HG03442 (cell line): ENCODE data around the gene CAMK1D.
"Not testable (repeated sequence)": the region's sequence is repeated elsewhere in the genome, so short reads cannot be mapped to it uniquely, and the experiment has no call there.

ENCODE experiments used
- ATAC-seq: cut with Tn5 transposase; IDR thresholded peaks from one replicate; pipeline ENCODE4 v1.9.1; 2021; ENCODE audit warnings: mild to moderate bottlenecking, moderate library complexity; ENCODE audit not compliant: unreplicated experiment

The CAMK1D gene

GRCh38 chr10:12423896-12424295, 74.5 kb downstream of the CAMK1D start:
- no peak for ATAC-seq

- ATAC-seq = no peak
Observed at GRCh38 chr10:12427276-12427675, 77.9 kb downstream of the CAMK1D start.

GRCh38 chr10:12428447-12429135, 79.2 kb downstream of the CAMK1D start:
- ATAC-seq = no peak

GRCh38 chr10:12430406-12430982, 81.1 kb downstream of the CAMK1D start:
- no peak for ATAC-seq

- no peak for ATAC-seq
Observed at GRCh38 chr10:12431151-12432101, 82.1 kb downstream of the CAMK1D start.

- no peak for ATAC-seq
Observed at GRCh38 chr10:12432402-12433189, 83.2 kb downstream of the CAMK1D start.

GRCh38 chr10:12434277-12434676, 84.9 kb downstream of the CAMK1D start:
- no peak for ATAC-seq

- not testable (repeated sequence) for ATAC-seq
Observed at GRCh38 chr10:12434677-12435076, 85.3 kb downstream of the CAMK1D start.

GRCh38 chr10:12435348-12435747, 86.0 kb downstream of the CAMK1D start:
- ATAC-seq = no peak

- ATAC-seq = no peak
Observed at GRCh38 chr10:12438919-12439692, 89.8 kb downstream of the CAMK1D start.

GRCh38 chr10:12439767-12440166, 90.4 kb downstream of the CAMK1D start:
- not testable (repeated sequence) for ATAC-seq

- ATAC-seq = no peak
Observed at GRCh38 chr10:12443026-12443425, 93.7 kb downstream of the CAMK1D start.

GRCh38 chr10:12444981-12445700, 95.8 kb downstream of the CAMK1D start:
- no peak for ATAC-seq

- ATAC-seq = no peak
Observed at GRCh38 chr10:12445701-12446334, 96.5 kb downstream of the CAMK1D start.

GRCh38 chr10:12448340-12448728, 99.0 kb downstream of the CAMK1D start:
- ATAC-seq = no peak

- ATAC-seq = peak; percentile 88
Observed at GRCh38 chr10:12448729-12449391, 99.5 kb downstream of the CAMK1D start.

GRCh38 chr10:12455318-12455717, 106.0 kb downstream of the CAMK1D start:
- ATAC-seq = no peak

- no peak for ATAC-seq
Observed at GRCh38 chr10:12455766-12456165, 106.4 kb downstream of the CAMK1D start.
